Epithelial cell of proximal tubule (primary cell): ENCODE measurements around the gene INTS2. TPM values are rescaled to one million over a fixed set of nuclear protein-coding genes. Genes with fewer than 3 reads are reported as not detected.
"Not testable (repeated sequence)": the region's sequence is repeated elsewhere in the genome, so short reads cannot be mapped to it uniquely, and the experiment has no call there.

Experiments used
- DNase-seq: peaks from one replicate; pipeline ENCODE4 v3.0.0-alpha.2; 2011; ENCODE audit warnings: low read depth
- H3K4me3 ChIP-seq: 2 replicates; pipeline ENCODE4 v1.5.1; 2011; ENCODE audit warnings: low read depth, mild to moderate bottlenecking, low read length
- total RNA-seq: library from RNA; depleted of rRNA; stranded (reverse); fragments of >200 nt; gene quantifications from 2 replicates; pipeline ENCODE4 v1.2.3, GENCODE V29; 2015
- TF ChIP-seq, protein P1 (sequence below): conservative IDR thresholded peaks from 2 replicates; pipeline ENCODE4 v1.5.1; 2012; ENCODE audit warnings: low read depth, mild to moderate bottlenecking, low read length

Gene INTS2
- total RNA-seq, 1 donor from 2014 or later: 10.0 TPM

DNA sequence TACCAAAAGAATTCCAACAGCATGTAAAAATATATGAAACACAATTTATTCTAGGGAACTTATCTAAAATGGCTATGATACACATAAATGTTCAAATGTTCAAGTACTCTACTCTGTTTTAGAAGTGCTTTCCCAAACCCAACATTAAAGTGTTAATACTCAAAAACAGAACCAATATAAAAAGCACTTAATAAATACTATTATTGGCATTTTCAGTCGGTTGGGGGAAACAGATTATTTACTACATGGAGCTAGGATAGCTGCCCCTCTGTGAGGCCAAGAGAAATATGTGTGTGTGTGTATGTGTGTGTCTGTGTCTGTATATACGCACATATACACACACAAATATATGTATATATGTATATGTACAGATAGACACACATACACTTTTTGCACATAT, 32.4 kb downstream of the INTS2 start:
- TF ChIP-seq, protein P1, sequence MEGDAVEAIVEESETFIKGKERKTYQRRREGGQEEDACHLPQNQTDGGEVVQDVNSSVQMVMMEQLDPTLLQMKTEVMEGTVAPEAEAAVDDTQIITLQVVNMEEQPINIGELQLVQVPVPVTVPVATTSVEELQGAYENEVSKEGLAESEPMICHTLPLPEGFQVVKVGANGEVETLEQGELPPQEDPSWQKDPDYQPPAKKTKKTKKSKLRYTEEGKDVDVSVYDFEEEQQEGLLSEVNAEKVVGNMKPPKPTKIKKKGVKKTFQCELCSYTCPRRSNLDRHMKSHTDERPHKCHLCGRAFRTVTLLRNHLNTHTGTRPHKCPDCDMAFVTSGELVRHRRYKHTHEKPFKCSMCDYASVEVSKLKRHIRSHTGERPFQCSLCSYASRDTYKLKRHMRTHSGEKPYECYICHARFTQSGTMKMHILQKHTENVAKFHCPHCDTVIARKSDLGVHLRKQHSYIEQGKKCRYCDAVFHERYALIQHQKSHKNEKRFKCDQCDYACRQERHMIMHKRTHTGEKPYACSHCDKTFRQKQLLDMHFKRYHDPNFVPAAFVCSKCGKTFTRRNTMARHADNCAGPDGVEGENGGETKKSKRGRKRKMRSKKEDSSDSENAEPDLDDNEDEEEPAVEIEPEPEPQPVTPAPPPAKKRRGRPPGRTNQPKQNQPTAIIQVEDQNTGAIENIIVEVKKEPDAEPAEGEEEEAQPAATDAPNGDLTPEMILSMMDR: no peak
- no peak for DNase-seq
- H3K4me3 ChIP-seq: no peak overlapping the region

DNA sequence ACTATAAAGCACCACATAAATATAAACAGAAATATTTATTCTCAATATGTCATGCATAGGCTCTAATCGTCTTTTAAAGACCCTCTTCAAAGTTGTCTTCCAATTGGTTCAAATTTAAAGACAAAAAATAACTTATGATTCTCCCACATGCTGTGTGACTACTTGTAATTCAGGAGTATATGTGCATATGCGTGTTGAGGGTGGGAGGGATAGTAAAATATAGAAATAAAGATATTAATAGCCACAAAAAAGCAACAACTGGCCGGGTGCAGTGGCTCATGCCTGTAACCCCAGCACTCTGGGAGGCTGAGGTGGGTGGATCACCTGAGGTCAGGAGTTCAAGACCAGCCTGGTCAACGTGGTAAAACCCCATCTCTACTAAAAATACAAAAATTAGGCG, 33.5 kb downstream of the INTS2 start:
- not testable (repeated sequence) for DNase-seq, H3K4me3 ChIP-seq

DNA sequence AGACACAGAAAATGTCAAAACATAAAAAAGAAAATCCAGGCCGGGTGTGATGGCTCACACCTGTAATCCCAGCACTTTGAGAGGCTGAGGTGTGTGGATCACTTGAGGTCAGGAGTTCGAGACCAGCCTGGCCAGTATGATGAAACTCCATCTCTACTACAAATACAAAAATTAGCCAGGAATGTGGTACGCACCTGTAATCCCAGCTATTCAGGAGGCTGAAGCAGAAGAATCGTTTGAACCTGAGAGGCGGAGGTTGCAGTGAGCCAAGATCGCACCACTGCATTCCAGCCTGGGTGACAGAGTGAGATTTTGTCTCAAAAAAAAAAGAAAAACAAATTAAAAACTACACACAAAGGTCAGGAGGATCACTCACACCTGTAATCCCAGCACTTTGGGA, 40.0 kb downstream of the INTS2 start:
- not testable (repeated sequence) for DNase-seq, H3K4me3 ChIP-seq

DNA sequence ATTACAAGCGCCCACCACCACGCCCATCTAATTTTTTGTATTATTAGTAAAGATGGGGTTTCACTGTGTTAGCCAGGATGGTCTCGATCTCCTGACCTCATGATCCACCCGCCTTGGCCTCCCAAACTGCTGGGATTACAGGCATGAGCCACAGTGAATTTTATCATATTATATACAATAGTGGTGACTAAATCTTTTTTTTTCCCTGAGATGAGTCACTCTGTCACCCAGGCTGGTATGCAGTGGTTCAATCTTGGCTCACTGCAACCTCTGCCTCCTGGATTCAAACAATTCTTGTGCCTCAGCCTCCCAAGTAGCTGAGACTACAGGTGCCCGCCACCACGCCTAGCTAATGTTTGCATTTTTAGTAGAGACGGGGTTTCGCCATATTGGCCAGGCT, 41.9 kb downstream of the INTS2 start:
- not testable (repeated sequence) for H3K4me3 ChIP-seq, DNase-seq

DNA sequence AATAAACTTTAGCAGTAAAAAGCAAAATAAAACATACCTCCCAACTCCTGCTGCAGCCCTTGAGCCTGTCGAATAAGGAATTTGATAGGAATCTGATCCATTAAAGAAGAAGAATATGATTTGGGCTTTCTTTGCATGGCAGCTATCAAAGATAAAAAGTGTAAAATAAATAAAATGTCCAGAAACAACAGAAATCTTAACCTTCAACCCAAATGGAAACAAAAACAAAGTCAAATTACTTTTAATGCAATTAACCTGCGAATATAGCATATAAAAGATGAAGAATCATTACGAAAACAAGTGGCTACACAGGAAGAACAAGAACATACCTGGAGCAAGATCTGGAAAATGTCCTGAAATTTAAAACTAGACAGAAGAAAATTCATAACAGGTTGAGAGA, 42.9 kb downstream of the INTS2 start:
- H3K4me3 ChIP-seq: no peak overlapping the region
- TF ChIP-seq, protein P1: no peak
- DNase-seq: no peak

DNA sequence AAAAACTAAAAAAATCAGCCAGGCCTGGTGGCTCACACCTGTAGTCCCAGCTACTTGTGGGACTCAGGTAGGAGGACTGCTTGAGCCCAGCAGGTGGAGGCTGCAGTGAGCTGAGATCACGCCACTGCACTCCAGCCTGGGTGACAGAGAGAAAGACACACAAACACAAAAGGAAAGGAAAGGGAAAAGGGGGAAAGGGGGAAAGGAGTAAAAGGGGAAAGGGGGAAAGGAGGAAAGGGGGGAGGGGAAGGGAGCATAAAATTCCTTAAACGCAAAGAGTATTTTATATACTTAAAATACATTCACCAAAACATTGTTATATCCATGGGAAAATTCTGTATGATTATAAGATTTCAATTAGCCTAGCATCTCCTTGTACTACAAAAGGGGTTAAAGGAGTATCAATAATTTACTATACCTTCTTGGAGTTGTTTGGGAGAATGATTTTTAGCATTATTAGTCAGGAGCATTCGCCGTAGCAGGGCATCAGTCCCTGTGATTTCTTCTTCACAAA, 47.1 kb downstream of the INTS2 start:
- TF ChIP-seq, protein P1: no peak
- no peak for DNase-seq
- no peak overlapping the region for H3K4me3 ChIP-seq

DNA sequence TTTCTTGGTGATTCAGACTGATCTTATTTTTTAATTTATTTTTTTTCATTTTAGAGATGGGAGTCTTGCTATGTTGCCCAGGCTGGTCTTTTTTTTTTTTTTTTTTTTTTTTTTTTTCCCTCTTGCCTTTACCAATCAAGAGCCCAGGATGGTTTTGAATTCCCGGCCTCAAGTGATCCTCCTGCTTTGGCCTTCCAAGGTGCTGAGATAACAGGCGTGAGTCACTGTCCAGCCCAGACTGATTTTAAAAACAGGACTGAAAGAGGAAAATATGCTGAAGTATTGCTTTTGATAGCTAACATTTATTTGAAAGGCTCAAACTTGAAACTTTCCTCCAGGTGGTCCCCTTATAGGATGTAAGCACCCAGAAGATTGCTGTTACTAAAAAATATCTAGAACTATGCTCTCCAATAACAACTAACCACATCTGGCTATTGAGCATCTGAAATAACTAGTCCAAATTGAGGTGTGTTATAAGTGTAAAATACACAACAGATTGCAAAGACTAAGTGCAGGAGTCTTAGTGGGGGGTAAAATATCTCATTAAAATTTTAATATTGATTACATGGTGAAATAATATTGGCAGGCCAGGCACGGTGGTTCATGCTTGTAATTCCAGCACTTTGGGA, 48.7 kb downstream of the INTS2 start:
- TF ChIP-seq, protein P1: no peak
- H3K4me3 ChIP-seq: no peak overlapping the region
- DNase-seq: no peak

DNA sequence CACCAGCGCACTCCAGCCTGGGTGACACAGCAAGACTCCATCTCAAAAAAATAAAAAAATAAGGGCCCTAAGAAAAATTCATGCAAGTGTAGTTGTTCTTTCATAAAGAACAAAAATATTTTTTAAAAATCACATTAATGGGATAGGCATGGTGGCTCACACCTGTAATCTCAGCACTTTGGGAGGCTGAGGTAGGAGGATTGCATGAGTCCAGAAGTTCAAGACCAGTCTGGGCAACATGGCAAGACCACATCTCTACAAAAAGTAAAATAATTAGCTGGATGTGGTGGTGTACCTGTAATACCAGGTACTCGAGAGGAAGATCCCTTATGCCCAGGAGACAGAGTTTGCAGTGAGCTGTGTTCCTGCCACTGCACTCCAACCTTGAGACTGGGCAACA, 49.3 kb downstream of the INTS2 start:
- H3K4me3 ChIP-seq: no peak overlapping the region
- DNase-seq: no peak
- TF ChIP-seq, protein P1: no peak

DNA sequence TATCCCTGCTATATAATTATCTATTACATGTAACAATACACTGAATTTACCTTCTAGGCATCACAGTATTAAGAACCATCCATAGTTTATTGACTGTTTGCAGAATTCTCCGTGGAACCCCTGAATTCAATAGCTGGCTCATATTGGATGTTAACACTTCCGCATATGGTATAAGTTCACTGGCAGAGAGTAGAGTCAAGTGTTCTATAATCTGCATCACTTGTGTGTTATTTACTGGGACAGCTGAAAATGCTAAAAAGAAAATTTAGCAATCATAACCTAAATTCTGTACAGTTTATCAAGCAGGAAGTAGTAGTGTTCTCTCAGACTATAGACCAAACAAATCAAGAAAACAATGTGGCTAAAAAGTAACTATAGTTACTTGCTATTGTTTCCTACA, 49.9 kb downstream of the INTS2 start:
- no peak overlapping the region for H3K4me3 ChIP-seq
- TF ChIP-seq, protein P1: no peak
- DNase-seq: no peak
